Fibroblast of the aortic adventitia (primary cell): Measurements from ENCODE around the gene MLH1. TPM values are rescaled to one million over a fixed set of nuclear protein-coding genes. Genes with fewer than 3 reads are reported as not detected.
"Not testable (repeated sequence)": the region's sequence is repeated elsewhere in the genome, so short reads cannot be mapped to it uniquely, and the experiment has no call there.

Experiments
- DNase-seq: peaks from one replicate; pipeline ENCODE4 v3.0.0-alpha.2; 2010; ENCODE audit warnings: low read depth
- H3K4me3 ChIP-seq: 2 replicates; pipeline ENCODE4 v1.5.1; 2011; ENCODE audit warnings: low read depth, mild to moderate bottlenecking, control low read depth, low read length, moderate library complexity
- CTCF ChIP-seq: IDR thresholded peaks from 2 replicates; pipeline ENCODE4 v1.5.1; 2011; ENCODE audit warnings: mild to moderate bottlenecking, low read length, control low read depth, inconsistent platforms; ENCODE audit not compliant: insufficient read depth
- total RNA-seq: library from RNA; depleted of rRNA; stranded (reverse); fragments of >200 nt; gene quantifications from 2 replicates; pipeline ENCODE4 v1.2.3, GENCODE V29; 2012; ENCODE audit warnings: low replicate concordance

MLH1 gene
- total RNA-seq, 1 donor, result 56.5 TPM

- H3K4me3 ChIP-seq, result no peak overlapping the region
- TF ChIP-seq CTCF, result no peak
- no peak for DNase-seq
Observed at GRCh38 chr3:37031096-37031682, 37.9 kb downstream of the MLH1 start.

- H3K4me3 ChIP-seq, result no peak overlapping the region
- DNase-seq, result peak; percentile 92
- TF ChIP-seq CTCF, result no peak
Observed at GRCh38 chr3:37032961-37033360, 39.6 kb downstream of the MLH1 start.

GRCh38 chr3:37037352-37037751 is 44.0 kb downstream of the MLH1 start:
- no peak overlapping the region for H3K4me3 ChIP-seq
- no peak for DNase-seq
- no peak for TF ChIP-seq CTCF

GRCh38 chr3:37039161-37039846 is 46.0 kb downstream of the MLH1 start:
- no peak for DNase-seq
- no peak for TF ChIP-seq CTCF
- no peak overlapping the region for H3K4me3 ChIP-seq

GRCh38 chr3:37040231-37040630 is 46.9 kb downstream of the MLH1 start:
- no peak for TF ChIP-seq CTCF
- no peak for DNase-seq
- no peak overlapping the region for H3K4me3 ChIP-seq

GRCh38 chr3:37041546-37042195 is 48.4 kb downstream of the MLH1 start:
- no peak for TF ChIP-seq CTCF
- no peak for DNase-seq
- no peak overlapping the region for H3K4me3 ChIP-seq

GRCh38 chr3:37042712-37043111 is 49.4 kb downstream of the MLH1 start:
- H3K4me3 ChIP-seq, result not testable (repeated sequence)
- peak; percentile 52 for DNase-seq
